ENCODE results near the gene MIAT.

MIAT gene

GRCh38 chr22:26620197-26620596 lies 37.2 kb upstream of the MIAT start:
- TF ChIP-seq, protein P1, sequence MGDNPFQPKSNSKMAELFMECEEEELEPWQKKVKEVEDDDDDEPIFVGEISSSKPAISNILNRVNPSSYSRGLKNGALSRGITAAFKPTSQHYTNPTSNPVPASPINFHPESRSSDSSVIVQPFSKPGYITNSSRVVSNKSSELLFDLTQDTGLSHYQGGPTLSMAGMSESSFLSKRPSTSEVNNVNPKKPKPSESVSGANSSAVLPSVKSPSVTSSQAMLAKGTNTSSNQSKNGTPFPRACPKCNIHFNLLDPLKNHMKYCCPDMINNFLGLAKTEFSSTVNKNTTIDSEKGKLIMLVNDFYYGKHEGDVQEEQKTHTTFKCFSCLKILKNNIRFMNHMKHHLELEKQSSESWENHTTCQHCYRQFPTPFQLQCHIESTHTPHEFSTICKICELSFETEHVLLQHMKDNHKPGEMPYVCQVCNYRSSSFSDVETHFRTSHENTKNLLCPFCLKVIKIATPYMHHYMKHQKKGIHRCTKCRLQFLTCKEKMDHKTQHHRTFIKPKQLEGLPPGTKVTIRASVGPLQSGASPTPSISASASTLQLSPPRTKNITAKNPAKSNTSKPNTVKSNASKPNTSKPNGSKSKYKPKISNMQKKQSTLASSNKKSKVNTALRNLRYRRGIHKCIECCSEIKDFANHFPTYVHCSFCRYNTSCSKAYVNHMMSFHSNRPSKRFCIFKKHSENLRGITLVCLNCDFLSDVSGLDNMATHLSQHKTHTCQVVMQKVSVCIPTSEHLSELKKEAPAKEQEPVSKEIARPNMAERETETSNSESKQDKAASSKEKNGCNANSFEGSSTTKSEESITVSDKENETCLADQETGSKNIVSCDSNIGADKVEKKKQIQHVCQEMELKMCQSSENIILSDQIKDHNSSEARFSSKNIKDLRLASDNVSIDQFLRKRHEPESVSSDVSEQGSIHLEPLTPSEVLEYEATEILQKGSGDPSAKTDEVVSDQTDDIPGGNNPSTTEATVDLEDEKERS (tag by site-specific recombination; IDR thresholded peaks at IDR 0.05), result no peak
- TF ChIP-seq ZNF366 (tag by site-specific recombination; conservative IDR thresholded peaks at IDR 0.05) (no peak), ZNF645 (tag by site-specific recombination; IDR thresholded peaks at IDR 0.05) (no peak), ZNF776 (tag by site-specific recombination; IDR thresholded peaks at IDR 0.05; ENCODE audit: borderline replicate concordance) (no peak), ZNF514 (tag by site-specific recombination; IDR thresholded peaks at IDR 0.05) (no peak), YY2 (tag by site-specific recombination; IDR thresholded peaks at IDR 0.05) (no peak), ZNF658 (tag by site-specific recombination; IDR thresholded peaks at IDR 0.05) (no peak), ZNF148 (tag by site-specific recombination; IDR thresholded peaks at IDR 0.05; ENCODE audit: borderline replicate concordance) (no peak), ZNF169 (tag by site-specific recombination; IDR thresholded peaks at IDR 0.05) (no peak), ZNF223 (tag by site-specific recombination; IDR thresholded peaks at IDR 0.05) (no peak), ZIC2 (tag by site-specific recombination; IDR thresholded peaks at IDR 0.05) (no peak), ZBTB8A (tag by site-specific recombination; IDR thresholded peaks at IDR 0.05) (no peak)
- TF ChIP-seq, protein P2, sequence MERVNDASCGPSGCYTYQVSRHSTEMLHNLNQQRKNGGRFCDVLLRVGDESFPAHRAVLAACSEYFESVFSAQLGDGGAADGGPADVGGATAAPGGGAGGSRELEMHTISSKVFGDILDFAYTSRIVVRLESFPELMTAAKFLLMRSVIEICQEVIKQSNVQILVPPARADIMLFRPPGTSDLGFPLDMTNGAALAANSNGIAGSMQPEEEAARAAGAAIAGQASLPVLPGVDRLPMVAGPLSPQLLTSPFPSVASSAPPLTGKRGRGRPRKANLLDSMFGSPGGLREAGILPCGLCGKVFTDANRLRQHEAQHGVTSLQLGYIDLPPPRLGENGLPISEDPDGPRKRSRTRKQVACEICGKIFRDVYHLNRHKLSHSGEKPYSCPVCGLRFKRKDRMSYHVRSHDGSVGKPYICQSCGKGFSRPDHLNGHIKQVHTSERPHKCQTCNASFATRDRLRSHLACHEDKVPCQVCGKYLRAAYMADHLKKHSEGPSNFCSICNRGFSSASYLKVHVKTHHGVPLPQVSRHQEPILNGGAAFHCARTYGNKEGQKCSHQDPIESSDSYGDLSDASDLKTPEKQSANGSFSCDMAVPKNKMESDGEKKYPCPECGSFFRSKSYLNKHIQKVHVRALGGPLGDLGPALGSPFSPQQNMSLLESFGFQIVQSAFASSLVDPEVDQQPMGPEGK (tag by site-specific recombination; IDR thresholded peaks at IDR 0.05), result no peak
- CTCF ChIA-PET, result no interaction called here

DNA sequence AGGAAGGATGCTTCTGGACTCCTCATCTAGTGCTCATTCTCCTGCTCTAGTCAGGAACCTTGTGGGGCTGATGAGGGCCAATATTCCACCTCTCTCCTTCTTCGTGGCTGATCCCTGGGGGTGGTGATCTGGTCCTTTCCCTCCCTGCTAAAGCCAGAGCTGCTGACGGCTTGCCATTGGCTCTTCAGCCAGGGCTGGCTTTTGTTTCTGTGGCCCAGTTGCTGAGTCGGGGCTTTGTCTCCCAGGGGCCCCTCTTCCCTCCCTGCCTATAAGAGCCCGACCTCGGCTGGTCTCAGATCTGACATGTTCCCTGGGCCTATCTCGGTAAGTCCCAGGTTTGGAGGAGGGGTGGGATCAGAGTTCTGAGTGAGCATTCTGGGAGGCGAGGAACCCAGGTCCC lies 35.7 kb upstream of the MIAT start, which contains the start of gene CRYBA4:
Gene CRYBA4, plus strand, starts transcription at position 301 of the 400 bp plus-strand sequence. CDS start 634 bp downstream, outside the sequence.
- TF ChIP-seq, protein P3, sequence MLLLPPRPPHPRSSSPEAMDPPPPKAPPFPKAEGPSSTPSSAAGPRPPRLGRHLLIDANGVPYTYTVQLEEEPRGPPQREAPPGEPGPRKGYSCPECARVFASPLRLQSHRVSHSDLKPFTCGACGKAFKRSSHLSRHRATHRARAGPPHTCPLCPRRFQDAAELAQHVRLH (tag by site-specific recombination; IDR thresholded peaks at IDR 0.05), result no peak
- TF ChIP-seq ZNF175 (tag by site-specific recombination; IDR thresholded peaks at IDR 0.05), result no peak
- no peaks in the 10 kb centered on the region for H3K9me3 ChIP-seq (ENCODE audit: control insufficient read depth, insufficient read depth, low read depth, low read length)
- H3K36me3 ChIP-seq (ENCODE audit: control insufficient read depth in 2 of 2, insufficient read depth in 1 of 2, low read length in 2 of 2), result no peaks in the 10 kb centered on the region
- no peaks in the 10 kb centered on the region for H3K4me1 ChIP-seq (ENCODE audit: control insufficient read depth, insufficient read depth, low read length)
- no peak within 1 kb of the TSS for H3K27ac ChIP-seq (ENCODE audit: extremely low read depth, low read depth, low read length)
- ChIA-PET POLR2A (no interaction called here), CTCF (interaction anchor here (0.6 kb wide), 4 partner anchors 9 to 253 kb away, joined by 3 to 4 read pairs (median 3); no protein-coding TSS in a partner anchor)
- H3K4me3 ChIP-seq (ENCODE audit: low read depth, low read length), result no peak within 1 kb of the TSS

More at GRCh38 chr22:26620197-26620596, 37.2 kb upstream of the MIAT start:
- no peaks in the 10 kb centered on the region for H3K4me1 ChIP-seq (ENCODE audit: control insufficient read depth, insufficient read depth, low read length)
- no peaks in the 10 kb centered on the region for H3K9me3 ChIP-seq (ENCODE audit: control insufficient read depth, insufficient read depth, low read depth, low read length)
- POLR2A ChIA-PET, result no interaction called here
- H3K4me3 ChIP-seq (ENCODE audit: low read depth, low read length), result no peak overlapping the region
- no peaks in the 10 kb centered on the region for H3K36me3 ChIP-seq (ENCODE audit: control insufficient read depth in 2 of 2, insufficient read depth in 1 of 2, low read length in 2 of 2)
- no peak overlapping the region for H3K27ac ChIP-seq (ENCODE audit: extremely low read depth, low read depth, low read length)

Measured in HEK293 (cell line).